HEK293T (cell line): Measurements from ENCODE around the gene KRTAP10-7.
"Not testable (repeated sequence)": the region's sequence is repeated elsewhere in the genome, so short reads cannot be mapped to it uniquely, and the experiment has no call there.

ENCODE experiments used
- CTCF ChIA-PET: fragments of 350-600 bp; formaldehyde crosslinking; extraction: SDS; loops from one replicate; lab custom pipeline; 2021; ENCODE audit warnings: antibody characterized with exemption, inconsistent platforms; lab: Yijun Ruan, JAX
- POLR2A ChIA-PET: fragments of 350-600 bp; formaldehyde crosslinking; extraction: SDS; loops from one replicate; lab custom pipeline; 2020; ENCODE audit warnings: antibody characterized with exemption, inconsistent platforms; lab: Yijun Ruan, JAX
- DNase-seq: peaks from one replicate; pipeline ENCODE4 v3.0.0; 2012; ENCODE audit warnings: mixed read lengths; ENCODE audit errors: extremely low spot score
- ARNT ChIP-seq: fragments of 450-650 bp; IDR thresholded peaks from 2 replicates; pipeline ENCODE4 v1.6.1; 2017; ENCODE audit warnings: mild to moderate bottlenecking
- BHLHE40 ChIP-seq: fragments of 450-650 bp; IDR thresholded peaks from 2 replicates; pipeline ENCODE4 v1.6.1; 2016; ENCODE audit warnings: mild to moderate bottlenecking, moderate library complexity, borderline replicate concordance
- CTBP1 ChIP-seq: fragments of 450-650 bp; IDR thresholded peaks from 2 replicates; pipeline ENCODE4 v1.6.1; 2016; ENCODE audit warnings: borderline replicate concordance
- ELF4 ChIP-seq: fragments of 450-650 bp; IDR thresholded peaks from 2 replicates; pipeline ENCODE4 v1.6.1; 2017; ENCODE audit warnings: antibody characterized with exemption
- FOXA1 ChIP-seq: fragments of 450-650 bp; IDR thresholded peaks from 2 replicates; pipeline ENCODE4 v1.6.1; 2016; ENCODE audit warnings: mild to moderate bottlenecking
- FOXK2 ChIP-seq: fragments of 450-650 bp; IDR thresholded peaks from 2 replicates; pipeline ENCODE4 v1.6.1; 2016; ENCODE audit warnings: mild to moderate bottlenecking
- FOXM1 ChIP-seq: fragments of 450-650 bp; IDR thresholded peaks from 2 replicates; pipeline ENCODE4 v1.6.1; 2017; ENCODE audit warnings: mild to moderate bottlenecking, borderline replicate concordance
- HDGF ChIP-seq: fragments of 450-650 bp; IDR thresholded peaks from 2 replicates; pipeline ENCODE4 v1.6.1; 2017; ENCODE audit warnings: antibody characterized with exemption, borderline replicate concordance
- L3MBTL2 ChIP-seq: fragments of 450-650 bp; conservative IDR thresholded peaks from 2 replicates; pipeline ENCODE4 v1.6.1; 2016; ENCODE audit warnings: mild to moderate bottlenecking
- LEF1 ChIP-seq: fragments of 450-650 bp; IDR thresholded peaks from 2 replicates; pipeline ENCODE4 v1.6.1; 2017; ENCODE audit warnings: mild to moderate bottlenecking, borderline replicate concordance
- NFRKB ChIP-seq: fragments of 450-650 bp; IDR thresholded peaks from 2 replicates; pipeline ENCODE4 v1.6.1; 2016; ENCODE audit warnings: mild to moderate bottlenecking, moderate library complexity
- SP1 ChIP-seq: fragments of 450-650 bp; IDR thresholded peaks from 2 replicates; pipeline ENCODE4 v1.6.1; 2017
- SUZ12 ChIP-seq: fragments of 450-650 bp; IDR thresholded peaks from 2 replicates; pipeline ENCODE4 v1.6.1; 2016; ENCODE audit warnings: mild to moderate bottlenecking
- TARDBP ChIP-seq: fragments of 450-650 bp; IDR thresholded peaks from 2 replicates; pipeline ENCODE4 v1.6.1; 2016
- ZNF384 ChIP-seq: fragments of 450-650 bp; IDR thresholded peaks from 2 replicates; pipeline ENCODE4 v1.6.1; 2016
- TF ChIP-seq, protein P1 (sequence below): fragments of 450-650 bp; IDR thresholded peaks from 2 replicates; pipeline ENCODE4 v1.6.1; 2016

The KRTAP10-7 gene

DNA sequence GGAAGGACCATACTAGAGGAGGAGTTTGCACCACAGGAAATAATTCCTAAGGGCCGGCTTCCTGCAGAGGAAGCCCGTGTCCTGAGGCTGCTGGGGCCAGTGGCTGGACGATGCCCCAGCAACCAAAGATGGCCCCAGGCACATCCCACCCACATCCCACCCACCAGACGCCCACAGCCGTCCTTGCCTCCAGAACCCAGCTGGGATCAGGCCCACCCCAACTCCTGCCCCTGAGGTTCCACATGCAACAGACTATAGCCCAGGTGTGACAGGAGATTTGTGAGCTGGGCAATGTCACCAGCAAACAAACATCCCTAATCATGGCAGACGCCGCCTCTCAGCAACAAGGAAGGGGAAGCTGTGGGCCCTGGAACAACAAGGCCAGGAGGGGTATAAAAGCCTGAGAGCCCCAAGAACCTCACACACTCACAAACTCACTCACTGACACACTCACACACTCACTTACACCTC is 26.3 kb downstream of the KRTAP10-7 start, which contains the start of gene KRTAP10-9:
Gene KRTAP10-9 (plus strand): TSS at position 421 of the 471 bp plus-strand sequence. CDS start 79 bp downstream, outside the sequence.
- ChIA-PET POLR2A (no interaction called here), CTCF (no interaction called here)
- TF ChIP-seq HDGF (no peak), FOXM1 (no peak), ELF4 (no peak), LEF1 (no peak), ARNT (no peak), NFRKB (no peak), SUZ12 (no peak), TARDBP (no peak)
- DNase-seq, result no peak

DNA sequence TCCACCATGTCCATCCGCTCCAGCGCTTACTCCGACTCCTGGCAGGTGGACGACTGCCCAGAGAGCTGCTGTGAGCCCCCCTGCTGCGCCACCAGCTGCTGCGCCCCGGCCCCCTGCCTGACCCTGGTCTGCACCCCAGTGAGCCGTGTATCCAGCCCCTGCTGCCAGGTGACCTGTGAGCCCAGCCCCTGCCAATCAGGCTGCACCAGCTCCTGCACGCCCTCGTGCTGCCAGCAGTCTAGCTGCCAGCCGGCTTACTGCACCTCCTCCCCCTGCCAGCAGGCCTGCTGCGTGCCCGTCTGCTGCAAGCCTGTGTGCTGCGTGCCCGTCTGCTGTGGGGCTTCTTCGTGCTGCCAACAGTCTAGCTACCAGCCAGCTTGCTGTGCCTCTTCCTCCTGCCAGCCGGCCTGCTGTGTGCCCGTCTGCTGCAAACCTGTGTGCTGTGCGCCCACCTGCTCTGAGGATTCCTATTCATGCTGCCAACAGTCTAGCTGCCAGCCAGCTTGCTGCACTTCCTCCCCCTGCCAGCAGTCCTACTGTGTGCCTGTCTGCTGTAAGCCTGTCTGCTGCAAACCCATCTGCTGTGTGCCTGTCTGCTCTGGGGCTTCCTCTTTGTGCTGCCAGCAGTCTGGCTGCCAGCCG is 26.9 kb downstream of the KRTAP10-7 start:
- CTCF ChIA-PET, DNase-seq, POLR2A ChIA-PET: not testable (repeated sequence)

DNA sequence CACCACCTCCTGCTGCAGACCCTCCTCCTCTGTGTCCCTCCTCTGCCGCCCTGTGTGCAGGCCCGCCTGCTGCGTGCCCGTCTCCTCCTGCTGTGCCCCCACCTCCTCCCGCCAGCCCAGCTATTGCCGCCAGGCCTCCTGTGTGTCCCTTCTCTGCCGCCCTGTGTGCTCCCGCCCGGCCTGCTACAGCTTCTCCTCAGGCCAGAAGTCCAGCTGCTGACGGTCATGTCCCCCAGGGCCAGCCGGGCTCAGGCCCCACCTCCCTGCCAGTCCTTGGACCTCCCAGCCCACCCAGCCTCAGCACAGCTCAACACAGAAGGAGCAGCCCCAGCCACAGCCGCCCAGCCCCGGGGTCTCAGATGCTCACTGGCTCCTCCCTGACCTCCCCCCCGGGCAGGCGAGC is 27.4 kb downstream of the KRTAP10-7 start:
- CTCF ChIA-PET, POLR2A ChIA-PET, DNase-seq: not testable (repeated sequence)

DNA sequence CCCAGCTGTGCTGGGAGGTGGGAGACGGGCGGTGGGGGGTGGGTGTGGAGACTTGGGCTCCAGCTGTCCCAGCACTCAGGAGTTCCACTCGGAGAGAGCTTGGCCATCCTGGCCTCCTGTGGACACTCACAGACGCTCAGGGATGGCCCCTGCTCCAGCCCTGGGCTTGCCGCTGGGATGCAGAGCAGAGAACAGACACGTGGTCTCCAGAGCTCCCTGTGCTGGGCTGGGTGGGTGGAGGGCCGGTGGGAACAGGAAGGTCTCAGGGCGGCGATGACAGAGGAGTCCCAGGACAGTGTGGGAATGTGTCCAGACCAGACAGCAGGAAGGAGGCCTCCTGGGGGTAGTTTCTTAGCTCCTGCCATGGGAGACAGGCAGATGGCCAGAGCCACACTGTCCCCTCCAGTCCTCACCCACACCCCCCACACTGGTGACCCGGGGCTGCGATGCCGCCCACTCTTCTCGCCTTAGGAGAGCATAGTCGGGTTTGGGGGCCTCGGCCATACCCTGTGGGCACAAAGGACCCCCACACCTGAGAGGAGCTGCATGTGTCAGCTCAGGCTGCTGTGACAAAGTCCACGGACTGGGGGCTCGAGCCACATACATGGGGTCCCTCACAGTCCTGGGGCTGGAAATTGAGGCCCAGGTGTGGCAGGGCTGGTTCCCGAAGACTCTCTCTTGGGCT is 28.5 kb downstream of the KRTAP10-7 start:
- ChIA-PET CTCF (no interaction called here), POLR2A (no interaction called here)
- TF ChIP-seq ELF4 (no peak), FOXM1 (no peak), SP1 (no peak), CTBP1 (no peak), FOXK2 (no peak), LEF1 (no peak), FOXA1 (no peak), SUZ12 (no peak), ARNT (no peak), TARDBP (no peak), NFRKB (no peak)
- DNase-seq, result no peak

DNA sequence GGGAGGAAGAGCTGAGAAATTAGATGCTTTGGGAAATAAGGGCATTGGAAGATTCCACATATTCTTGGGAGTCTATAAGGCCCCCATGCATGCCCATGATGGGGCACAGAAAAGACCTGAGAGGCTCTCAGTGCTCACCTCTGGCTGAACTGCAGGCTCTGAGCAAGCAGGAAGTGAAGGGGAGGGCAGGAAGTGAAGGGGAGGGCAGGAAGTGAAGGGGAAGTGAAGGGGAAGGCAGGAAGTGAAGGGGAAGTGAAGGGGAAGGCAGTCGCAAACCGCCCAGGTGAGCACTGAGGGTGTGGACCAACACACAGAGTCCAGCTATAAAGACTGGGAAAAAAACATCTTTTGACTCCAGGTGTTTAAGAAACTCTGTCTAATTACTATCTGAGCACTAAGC is 30.0 kb downstream of the KRTAP10-7 start:
- ChIA-PET POLR2A (no interaction called here), CTCF (no interaction called here)
- no peak for DNase-seq
- TF ChIP-seq ZNF384 (no peak), FOXK2 (no peak), ARNT (no peak), LEF1 (no peak), CTBP1 (no peak), ELF4 (no peak), TARDBP (no peak), BHLHE40 (no peak), HDGF (no peak), SUZ12 (no peak)
- TF ChIP-seq, protein P1, sequence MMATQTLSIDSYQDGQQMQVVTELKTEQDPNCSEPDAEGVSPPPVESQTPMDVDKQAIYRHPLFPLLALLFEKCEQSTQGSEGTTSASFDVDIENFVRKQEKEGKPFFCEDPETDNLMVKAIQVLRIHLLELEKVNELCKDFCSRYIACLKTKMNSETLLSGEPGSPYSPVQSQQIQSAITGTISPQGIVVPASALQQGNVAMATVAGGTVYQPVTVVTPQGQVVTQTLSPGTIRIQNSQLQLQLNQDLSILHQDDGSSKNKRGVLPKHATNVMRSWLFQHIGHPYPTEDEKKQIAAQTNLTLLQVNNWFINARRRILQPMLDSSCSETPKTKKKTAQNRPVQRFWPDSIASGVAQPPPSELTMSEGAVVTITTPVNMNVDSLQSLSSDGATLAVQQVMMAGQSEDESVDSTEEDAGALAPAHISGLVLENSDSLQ, result no peak

DNA sequence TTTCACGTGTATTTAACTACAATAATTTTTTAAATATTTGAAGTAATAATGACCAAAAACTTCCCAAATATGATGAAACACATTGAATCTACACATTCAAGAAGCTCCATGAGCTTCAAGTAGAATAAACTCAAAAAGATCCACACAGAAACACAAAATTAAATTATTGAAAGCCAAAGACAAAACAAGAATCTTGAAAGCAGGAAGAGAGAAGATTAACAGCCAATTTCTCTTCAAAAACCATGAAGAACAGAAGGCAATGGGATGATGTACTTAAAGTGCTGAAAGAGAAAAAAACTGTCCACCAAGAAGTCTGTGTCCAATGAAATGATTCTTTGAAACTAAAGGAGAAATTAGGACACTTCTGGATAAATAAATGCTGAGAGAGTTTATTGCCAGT is 31.7 kb downstream of the KRTAP10-7 start:
- no peak for TF ChIP-seq FOXK2
- TF ChIP-seq L3MBTL2, result no peak
- no peak for TF ChIP-seq LEF1
- TF ChIP-seq SUZ12, result no peak
- TF ChIP-seq SP1, result no peak
- no peak for TF ChIP-seq FOXA1
- no peak for TF ChIP-seq FOXM1
- no peak for TF ChIP-seq HDGF
- TF ChIP-seq CTBP1, result no peak
- TF ChIP-seq, protein P1, result no peak
- no peak for TF ChIP-seq ZNF384
- TF ChIP-seq ARNT, result no peak
- ChIA-PET POLR2A (no interaction called here), CTCF (interaction anchor here (0.7 kb wide), 1 partner anchor 52 kb away, joined by 3 read pairs; no protein-coding TSS in a partner anchor)
- no peak for DNase-seq
